Heart left ventricle (tissue), 16 donors: ENCODE data around the gene MPPED1. TPM values are rescaled to one million over a fixed set of nuclear protein-coding genes. Genes with fewer than 3 reads are reported as not detected.

Experiments used
- ATAC-seq, 4 donors: fragments of 200-7000 bp; cut with Tn5 transposase; one replicate each; pipeline ENCODE4 v1.9.1; 2020 to 2022; ENCODE audit warnings: moderate library complexity in 4 of 4, mild to moderate bottlenecking in 3 of 4, moderate number of reproducible peaks in 1 of 4
- DNase-seq, 5 donors: peaks; one replicate each; pipeline ENCODE4 v3.0.0-alpha.2; 2020
- H3K27ac ChIP-seq, 12 donors: fragments of 200-600 bp; sonication (generic) in 4 of 12; one replicate each; pipeline versions ENCODE4 v1.5.0 to v1.8.0; 2016 to 2022; ENCODE audit warnings: mild to moderate bottlenecking in 2 of 12
- H3K27me3 ChIP-seq, 9 donors: fragments of 200-600 bp; sonication (generic) in 2 of 9; one replicate each; pipeline versions ENCODE4 v1.5.1 to v1.8.0; 2016 to 2022; ENCODE audit warnings: mild to moderate bottlenecking in 3 of 9
- H3K36me3 ChIP-seq, 9 donors: fragments of 200-600 bp; sonication (generic) in 2 of 9; one replicate each; pipeline versions ENCODE4 v1.5.0 to v1.8.0; 2018 to 2022; ENCODE audit warnings: mild to moderate bottlenecking in 2 of 9
- H3K4me1 ChIP-seq, 12 donors: fragments of 200-600 bp; sonication (generic) in 4 of 12; one replicate each; pipeline versions ENCODE4 v1.5.0 to v1.8.0; 2016 to 2022; ENCODE audit warnings: mild to moderate bottlenecking in 3 of 12
- H3K4me3 ChIP-seq, 12 donors: fragments of 200-600 bp; sonication (generic) in 4 of 12; one replicate each; pipeline versions ENCODE4 v1.5.0 to v1.8.0; 2017 to 2022; ENCODE audit warnings: mild to moderate bottlenecking in 9 of 12, moderate library complexity in 4 of 12
- H3K9me3 ChIP-seq, 12 donors: fragments of 200-600 bp; sonication (generic) in 4 of 12; one replicate each; pipeline versions ENCODE4 v1.5.0 to v1.8.0; 2016 to 2022; ENCODE audit warnings: mild to moderate bottlenecking in 1 of 12
- CTCF ChIP-seq, 12 donors: fragments of 200-600 bp; sonication (generic) in 4 of 12; IDR thresholded peaks; one replicate each; pipeline versions ENCODE4 v1.5.0 to v1.8.0; 2018 to 2022; ENCODE audit warnings: antibody characterized with exemption in 12 of 12, mild to moderate bottlenecking in 5 of 12
- POLR2A ChIP-seq, 2 donors: fragments of 450-650 bp; IDR thresholded peaks; one replicate each; pipeline ENCODE4 v1.6.1; 2017; ENCODE audit warnings: antibody characterized with exemption in 2 of 2, mild to moderate bottlenecking in 2 of 2, moderate library complexity in 2 of 2
- WGBS, 4 donors: extraction: QIAGEN DNeasy Blood & Tissue Kit in 2 of 4; methylation state at CpG; one replicate each; pipeline versions ENCODE4 v1.1.5 to v1.1.7; 2013 to 2018; 5-methylcytosine and 5-hydroxymethylcytosine counted together
- intact Hi-C, 10 donors: fragments of 100-400 bp; cut with DNase I; formaldehyde crosslinking; loops; one replicate each; pipeline versions ENCODE4 v1.11.1 to v1.14.2; 2022
- polyA plus RNA-seq, 2 donors: library from polyadenylated mRNA; stranded (reverse); fragments of 200-250 nt; gene quantifications; one replicate each; pipeline ENCODE4 v1.2.3, GENCODE V29; 2013
- total RNA-seq, 9 donors: library from RNA; depleted of rRNA in 2 of 9; stranded (reverse); fragments of >200 nt in 2 of 9; fragmentation: NEBNext Ultra II Directional in 3 of 9; extraction: Animal tissue kit (Norgen Biotek cat#: 25700) in 3 of 9; gene quantifications; one replicate each; pipeline versions ENCODE4 v1.1.0 to v1.2.4, GENCODE V29; 2016 to 2023
- donor health status: ischemic (EF 13 %, LVEDD 7.1; RV severe dilation, severe dysfunction).
- donor health status: healthy with polysubstance abuse.
- donor health status: DM: no; HTN: yes; CAD: no.
- donor health status: DM: no; HTN: no; CAD: no.
- donor health status: ischemic (EF 25% LVEDD 6.9; RV normal size, moderate dysfunction).
- donor health status: ischemic (EF 25% LVEDD 5.7; RV mildly dilated, moderate dysfunction).
- donor health status: healthy.
- donor health status: DM: yes; HTN: yes; CAD: no.
- donor health status: ischemic (EF 35%, LVEDD 5.7; RV mildly dilated, moderate dysfunction).
- donor health status: nonischemic (EF 11% LVEDD 7.7; RV severe dilation, severe dysfunction).
- donor health status: DM: yes; HTN: yes; CAD: no.
- donor health status: PGD.
- donor health status: ischemic (EF 29% LVEDD 5.4; RV normal size, mild dysfunction).
- donor health status: nonischemic (EF 23%, LVEDD 6.1; RV moderate dilation, normal function).

The MPPED1 gene
- total and polyA plus RNA-seq, 11 donors: 0.12 TPM; not detected in 10

- intact Hi-C loops: loop anchor here in 1 of 10 donors (5.0 kb wide), 1 partner anchor 362 kb away; no protein-coding TSS in a partner anchor
- TF ChIP-seq CTCF (IDR thresholded peaks at IDR 0.05) (no peak), POLR2A (IDR thresholded peaks at IDR 0.05) (no peak)
- H3K9me3 ChIP-seq: no peaks in the 10 kb centered on the region
- WGBS, 4 donors: 73 to 81% (median 75%) methylated on average over 7 of the region's 7 CpGs
- peaks cover 0 to 14% (median 0%) of the 10 kb centered on the region in 9 donors for H3K27me3 ChIP-seq
- no peaks in the 10 kb centered on the region for H3K36me3 ChIP-seq
- DNase-seq (no peak), ATAC-seq (no peak)
- no peak overlapping the region for H3K27ac ChIP-seq
- H3K4me3 ChIP-seq: no peak overlapping the region
- H3K4me1 ChIP-seq: no peaks in the 10 kb centered on the region
Observed at GRCh38 chr22:43479962-43480361, 68.1 kb downstream of the MPPED1 start.

GRCh38 chr22:43481568-43482317 is 69.9 kb downstream of the MPPED1 start:
- Histone ChIP-seq H3K36me3 (no peaks in the 10 kb centered on the region), H3K9me3 (no peaks in the 10 kb centered on the region), H3K27me3 (peaks cover 0 to 24% (median 0%) of the 10 kb centered on the region in 9 donors), H3K4me1 (no peaks in the 10 kb centered on the region), H3K27ac (no peak overlapping the region), H3K4me3 (peak overlapping the region in 2 of 12 donors; percentile 22 to 48)
- no peak for ATAC-seq
- TF ChIP-seq CTCF (IDR thresholded peaks at IDR 0.05) (peak in 2 of 12 donors; percentile 8 to 10), POLR2A (IDR thresholded peaks at IDR 0.05) (no peak)
- DNase-seq: no peak
- intact Hi-C loops: loop anchor here in 1 of 10 donors (5.0 kb wide), 1 partner anchor 361 kb away; no protein-coding TSS in a partner anchor
- 42 to 58% (median 46%) methylated on average over 18 of the region's 18 CpGs for WGBS, 4 donors

- no peak for DNase-seq
- no peak for ATAC-seq
- TF ChIP-seq CTCF (IDR thresholded peaks at IDR 0.05) (no peak), POLR2A (IDR thresholded peaks at IDR 0.05) (no peak)
- Histone ChIP-seq H3K9me3 (no peaks in the 10 kb centered on the region), H3K36me3 (no peaks in the 10 kb centered on the region), H3K4me3 (peak overlapping the region in 1 of 12 donors; percentile 48), H3K4me1 (no peaks in the 10 kb centered on the region), H3K27ac (no peak overlapping the region), H3K27me3 (peaks cover 0 to 25% (median 0%) of the 10 kb centered on the region in 9 donors)
- 42 to 77% (median 66%) methylated on average over 8 of the region's 8 CpGs for WGBS, 4 donors
- intact Hi-C loops: loop anchor here in 1 of 10 donors (5.0 kb wide), 1 partner anchor 360 kb away; no protein-coding TSS in a partner anchor
Observed at GRCh38 chr22:43482318-43482625, 70.5 kb downstream of the MPPED1 start.

- DNase-seq (no peak), ATAC-seq (no peak)
- H3K4me1 ChIP-seq: peaks cover 0 to 3% (median 0%) of the 10 kb centered on the region in 12 donors
- H3K36me3 ChIP-seq: no peaks in the 10 kb centered on the region
- H3K4me3 ChIP-seq: no peak overlapping the region
- peaks cover 0 to 29% (median 2%) of the 10 kb centered on the region in 9 donors for H3K27me3 ChIP-seq
- no peak for TF ChIP-seq POLR2A (IDR thresholded peaks at IDR 0.05)
- no peak for TF ChIP-seq CTCF (IDR thresholded peaks at IDR 0.05)
- intact Hi-C loops: loop anchor here in 1 of 10 donors (5.0 kb wide), 1 partner anchor 359 kb away; no protein-coding TSS in a partner anchor
- 74 to 79% (median 77%) methylated on average over 12 to 13 of the region's 13 CpGs for WGBS, 4 donors
- H3K27ac ChIP-seq: no peak overlapping the region
- no peaks in the 10 kb centered on the region for H3K9me3 ChIP-seq
Observed at GRCh38 chr22:43483266-43483665, 71.5 kb downstream of the MPPED1 start.
